HG03135 (cell line): ENCODE data around the gene ARL8B.
"Not testable (repeated sequence)": the region's sequence is repeated elsewhere in the genome, so short reads cannot be mapped to it uniquely, and the experiment has no call there.

Experiments
- ATAC-seq: cut with Tn5 transposase; IDR thresholded peaks from one replicate; pipeline ENCODE4 v1.9.1; 2021; ENCODE audit warnings: mild to moderate bottlenecking, moderate library complexity; ENCODE audit not compliant: unreplicated experiment

The ARL8B gene

DNA sequence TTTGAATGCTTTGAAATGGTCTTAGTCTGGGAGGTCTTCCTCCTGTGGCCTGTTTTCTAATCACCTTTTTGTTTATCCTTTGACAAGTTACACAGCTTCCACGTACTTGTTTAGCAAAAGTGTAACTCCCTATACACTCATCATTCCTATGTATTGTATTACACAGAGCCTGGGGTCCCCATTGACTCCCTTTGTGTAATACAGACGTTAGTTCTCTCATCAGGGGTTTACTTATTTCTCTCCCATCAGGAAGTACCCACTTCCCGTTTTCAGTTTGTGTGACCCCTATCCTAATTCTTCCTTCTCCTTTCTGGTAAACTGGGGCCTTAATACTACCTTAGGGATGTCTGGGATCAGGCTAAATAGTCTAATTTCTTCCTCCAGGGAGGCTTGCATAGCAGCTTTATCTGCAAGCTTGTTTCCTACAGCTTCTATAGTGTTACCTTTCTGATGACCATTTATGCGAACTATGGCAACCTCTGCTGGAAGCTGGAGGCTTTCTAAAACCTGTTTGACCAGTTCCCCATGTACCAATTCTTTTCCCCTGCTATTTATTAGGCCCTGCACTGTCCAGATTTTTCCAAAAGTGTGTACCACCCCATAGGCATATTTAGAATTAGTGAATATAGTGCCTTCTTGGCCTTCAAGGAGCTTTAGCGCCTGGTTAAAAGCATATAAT is 22.4 kb downstream of the ARL8B start:
- ATAC-seq = no peak

DNA sequence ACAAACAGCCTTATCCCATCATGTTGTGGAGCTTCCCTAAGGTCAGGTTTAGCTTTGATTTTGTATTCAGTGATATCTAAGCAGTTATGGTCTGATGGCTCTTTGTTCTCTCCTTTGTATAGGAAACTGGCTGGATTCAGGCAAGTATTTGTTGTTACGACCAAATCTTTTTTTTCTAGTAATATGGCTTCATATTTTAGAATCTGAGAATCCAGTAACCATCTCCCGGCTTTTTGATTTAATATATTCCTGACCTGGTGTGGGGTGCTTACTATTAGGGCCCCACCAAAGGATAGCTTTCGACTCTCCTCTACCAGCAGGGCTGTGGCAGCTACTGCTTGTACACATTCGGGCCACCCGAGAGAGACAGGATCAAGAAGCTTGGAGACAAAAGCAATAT is 23.0 kb downstream of the ARL8B start:
- ATAC-seq = no peak

DNA sequence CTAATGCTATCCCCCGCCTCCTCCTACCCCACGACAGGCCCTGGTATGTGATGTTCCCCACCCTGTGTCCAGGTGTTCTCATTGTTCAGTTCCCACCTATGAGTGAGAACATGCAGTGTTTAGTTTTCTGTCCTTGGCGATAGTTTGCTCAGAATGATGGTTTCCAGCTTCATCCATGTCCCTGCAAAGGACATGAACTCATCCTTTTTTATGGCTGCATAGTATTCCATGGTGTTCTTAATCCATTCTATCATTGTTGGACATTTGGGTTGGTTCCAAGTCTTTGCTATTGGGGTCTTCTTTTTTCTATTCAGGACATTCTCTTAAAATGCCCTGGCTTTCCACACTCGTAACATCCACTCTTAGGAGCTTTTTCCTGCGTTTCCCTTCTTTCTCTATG is 25.1 kb downstream of the ARL8B start:
- not testable (repeated sequence) for ATAC-seq

DNA sequence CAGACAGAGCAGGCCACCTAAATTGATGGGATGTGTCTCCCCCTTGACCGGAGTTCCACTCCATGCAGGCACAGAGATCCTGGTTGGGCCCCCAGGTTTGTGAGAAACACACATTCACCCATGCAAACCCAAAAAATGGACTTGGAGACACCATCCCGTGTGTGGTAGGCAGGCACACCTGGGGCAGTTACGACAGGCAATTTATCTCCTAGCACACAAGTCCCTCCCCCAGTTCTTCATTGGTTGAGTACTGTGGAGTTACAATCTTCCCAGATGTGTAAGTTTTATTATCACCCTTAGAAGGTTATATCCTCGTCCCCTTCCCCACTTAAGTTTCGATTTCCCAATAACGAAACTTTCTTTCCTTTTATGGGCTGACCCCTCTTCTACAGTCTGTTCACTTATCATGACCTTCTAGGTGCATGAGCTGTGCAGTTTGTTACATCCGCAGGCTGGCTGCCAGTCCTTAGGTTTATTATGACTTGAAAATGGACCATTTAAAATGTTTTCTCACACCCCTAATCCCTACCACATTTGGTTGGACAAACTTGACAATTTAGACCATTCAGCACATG is 27.3 kb downstream of the ARL8B start:
- no peak for ATAC-seq

DNA sequence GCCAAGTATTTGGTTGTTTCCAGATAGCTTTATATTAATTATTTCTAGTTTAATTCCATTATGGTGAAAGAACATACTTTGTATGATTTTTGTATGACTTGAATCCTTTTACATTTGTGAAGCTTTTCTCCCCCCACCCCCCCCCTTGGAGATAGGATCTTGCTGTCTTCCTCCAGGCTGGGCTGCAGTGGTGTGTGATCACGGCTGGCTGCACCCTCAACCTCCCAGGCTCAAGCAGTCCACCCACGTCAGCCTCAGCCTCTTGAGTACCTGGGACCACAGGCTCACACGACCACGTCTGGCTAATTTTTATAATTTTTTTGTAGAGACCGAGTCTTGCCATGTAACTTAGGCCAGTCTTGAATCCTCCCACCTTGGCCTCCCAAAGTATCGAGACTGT is 29.5 kb downstream of the ARL8B start:
- ATAC-seq = no peak

DNA sequence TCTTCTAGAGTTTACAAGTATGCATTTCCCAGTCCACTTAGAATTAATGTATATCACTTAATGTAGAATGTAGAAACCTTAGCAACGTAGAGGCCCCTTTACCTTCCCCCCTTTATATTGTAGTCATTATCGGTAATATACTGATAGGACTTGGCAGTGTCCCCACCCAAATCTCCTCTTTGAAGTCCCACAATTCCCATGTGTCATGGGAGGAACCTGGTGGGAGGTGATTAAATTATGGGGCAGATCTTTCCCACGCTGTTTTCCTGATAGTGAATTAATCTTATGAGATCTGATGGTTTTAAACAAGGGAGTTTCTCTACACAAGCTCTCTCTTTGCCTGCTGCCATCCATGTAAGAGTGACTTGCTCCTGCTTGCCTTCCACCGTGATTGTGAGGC is 31.0 kb downstream of the ARL8B start:
- no peak for ATAC-seq

DNA sequence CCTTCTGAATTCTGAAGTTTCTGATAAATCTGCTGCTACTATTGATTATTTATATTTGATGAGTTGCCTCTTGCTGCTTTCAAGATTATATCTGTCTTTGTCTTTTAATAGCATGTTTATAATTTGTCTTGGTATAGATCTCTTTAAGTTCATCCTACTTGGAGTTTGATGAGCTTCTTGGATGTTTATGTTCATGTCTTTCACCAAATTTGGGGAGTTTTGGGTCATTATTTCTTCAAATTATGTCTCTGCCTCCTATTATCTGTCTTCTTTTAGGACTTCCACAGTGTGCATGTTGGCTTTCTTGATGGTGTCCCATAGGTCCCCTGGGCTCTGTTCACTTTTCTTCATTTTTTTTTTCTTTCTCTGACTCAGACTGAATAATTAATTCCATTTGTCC is 33.1 kb downstream of the ARL8B start:
- no peak for ATAC-seq

DNA sequence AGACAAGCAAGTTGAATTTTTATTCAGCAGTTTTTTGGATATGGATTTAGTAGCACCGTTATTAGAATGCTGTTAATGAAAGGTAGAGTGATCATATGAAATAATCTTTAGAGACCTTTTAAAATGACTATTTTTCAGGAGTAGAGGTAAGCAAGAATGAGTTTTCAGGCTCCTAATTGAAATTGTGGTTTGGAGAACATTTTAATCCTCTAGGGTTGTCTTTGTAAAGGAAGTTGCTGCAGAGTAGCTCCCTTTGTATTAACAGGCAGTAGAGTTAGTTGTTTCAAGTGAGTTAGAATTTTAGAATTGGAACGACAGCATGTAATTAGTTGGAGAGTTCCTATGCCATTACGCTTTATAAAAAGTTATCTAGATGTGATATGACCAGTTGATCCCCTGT is 38.2 kb downstream of the ARL8B start:
- ATAC-seq = no peak

DNA sequence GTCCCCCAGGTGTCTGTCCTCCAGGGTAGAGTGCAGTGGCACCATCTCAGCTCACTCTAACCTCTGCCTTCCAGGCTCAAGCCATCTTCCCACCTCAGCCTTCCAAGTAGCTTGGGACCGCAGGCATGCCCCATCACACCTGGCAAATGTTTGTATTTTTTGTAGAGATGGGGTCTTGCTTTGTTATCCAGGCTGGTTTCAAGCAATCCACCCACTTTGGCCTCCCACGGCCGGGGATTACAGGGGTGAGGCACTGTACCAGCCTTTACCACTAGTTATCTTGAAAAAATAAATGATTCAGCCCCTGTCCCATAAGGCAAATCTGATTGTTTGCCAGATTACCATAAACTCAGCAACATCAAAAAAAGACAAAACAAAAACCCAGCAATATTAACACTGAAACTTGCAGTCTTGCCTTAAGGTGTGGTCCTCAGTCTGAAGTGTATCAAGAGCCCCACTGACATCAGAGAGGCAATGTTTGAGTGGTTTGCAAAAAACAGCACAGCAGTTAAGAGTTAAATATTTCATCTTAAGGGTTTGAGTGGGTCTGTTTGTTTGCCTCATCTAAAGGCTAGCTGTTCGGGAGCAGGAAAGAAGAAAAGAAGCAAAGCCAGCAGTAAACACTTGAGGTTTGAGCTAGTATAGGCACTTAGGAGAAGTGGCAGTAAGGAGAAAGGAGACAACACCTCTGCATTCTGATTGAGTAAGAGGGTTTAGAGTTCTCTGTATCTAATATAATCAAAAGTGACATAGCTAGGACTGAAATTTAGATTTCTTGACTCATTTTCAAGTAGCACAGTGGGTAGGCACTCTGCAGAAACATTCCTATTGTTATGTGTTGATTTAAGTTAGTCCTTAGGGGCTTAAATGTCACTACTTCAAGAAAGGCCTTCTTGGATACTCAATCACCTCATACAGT is 39.1 kb downstream of the ARL8B start:
- no peak for ATAC-seq

DNA sequence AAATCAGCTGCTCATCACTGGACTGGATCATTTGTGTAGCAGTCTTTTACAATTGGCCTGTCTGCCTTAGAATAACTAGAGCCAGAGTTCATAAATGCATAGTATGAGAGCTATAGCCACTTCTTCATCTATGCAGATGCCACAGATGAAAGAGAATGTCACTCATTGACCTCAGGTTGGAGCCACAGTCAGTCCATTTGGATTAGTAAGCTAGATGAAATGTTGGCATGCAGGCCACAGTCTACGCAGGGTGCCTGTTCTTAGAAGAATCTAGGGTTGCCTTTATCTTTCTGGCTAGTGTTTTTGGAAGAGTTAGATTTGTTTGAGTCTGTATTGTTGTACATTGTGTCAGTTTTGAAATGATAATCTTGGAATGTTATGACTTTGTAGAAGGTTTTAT is 40.0 kb downstream of the ARL8B start:
- no peak for ATAC-seq

DNA sequence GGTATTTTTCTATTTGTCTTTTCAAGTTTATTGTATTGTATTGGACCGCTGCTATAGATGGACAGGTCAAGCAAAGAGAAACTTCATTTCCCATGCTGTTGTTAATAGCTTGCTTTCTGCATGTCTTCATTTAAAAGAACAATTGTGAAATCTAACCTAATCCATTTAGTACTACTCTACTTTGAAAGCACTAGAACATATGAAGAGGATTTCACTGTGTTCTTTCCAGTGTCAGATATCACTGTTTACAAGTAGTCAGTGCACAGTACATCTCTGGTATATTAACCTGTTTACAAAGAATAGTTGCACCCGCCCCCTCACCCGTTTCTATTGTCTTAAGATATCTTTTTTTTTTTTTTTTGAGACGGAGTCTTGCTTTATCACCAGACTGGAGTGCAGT is 43.6 kb downstream of the ARL8B start:
- no peak for ATAC-seq

DNA sequence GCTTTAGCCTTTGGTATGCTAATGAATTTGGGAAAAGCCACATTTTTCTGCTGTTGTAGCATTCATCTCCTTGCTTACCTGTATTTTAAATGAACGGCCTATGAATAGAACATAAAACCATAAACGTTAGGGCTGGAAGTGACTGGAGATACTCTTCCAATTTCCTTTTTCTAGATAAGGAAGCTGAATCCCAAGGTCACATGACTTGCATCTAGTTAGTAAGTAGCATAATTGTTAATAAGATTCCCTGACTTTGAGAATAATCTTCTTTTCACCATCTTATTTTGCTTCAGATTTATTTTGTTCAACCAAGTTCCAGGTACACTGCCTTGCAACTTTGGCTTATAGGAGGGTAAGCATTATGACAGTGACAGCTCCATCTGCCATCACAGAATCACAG is 44.8 kb downstream of the ARL8B start:
- ATAC-seq = no peak

DNA sequence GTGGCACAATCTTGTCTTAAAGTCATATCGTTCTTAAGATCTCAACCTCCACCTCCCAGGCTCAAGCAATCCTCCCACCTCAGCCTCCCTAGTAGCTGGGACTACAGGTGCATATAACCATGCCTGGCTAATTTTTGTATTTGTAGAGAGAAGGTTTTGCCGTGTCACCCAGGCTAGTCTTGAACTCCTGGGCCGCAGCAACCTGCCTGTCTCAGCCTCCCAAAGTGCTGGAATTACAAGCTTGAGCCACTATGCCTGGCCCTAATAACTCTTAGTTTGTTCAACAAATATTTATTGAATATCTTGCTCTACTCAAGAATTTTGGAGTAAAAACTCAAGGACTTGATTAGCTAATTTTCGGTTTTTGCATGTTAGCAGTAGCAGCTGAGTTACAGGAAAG is 46.0 kb downstream of the ARL8B start:
- ATAC-seq = no peak

DNA sequence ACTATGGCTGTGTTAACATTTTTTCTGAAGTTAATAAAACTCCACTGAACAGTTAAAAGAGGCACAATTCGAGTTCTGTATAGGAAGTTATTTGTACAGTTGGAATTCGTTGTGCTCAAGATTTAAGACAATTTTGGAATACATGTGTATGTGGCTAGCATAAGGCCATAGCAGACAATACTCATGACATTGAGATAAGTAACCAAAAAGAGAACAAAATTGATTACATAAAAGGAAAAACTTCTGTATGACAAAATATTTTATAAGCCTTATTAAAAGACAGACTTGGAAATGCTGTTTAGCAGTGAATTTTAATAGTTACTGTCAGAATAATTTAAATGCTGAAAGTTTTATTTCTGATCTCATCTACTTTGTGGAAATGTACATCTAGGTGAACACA is 47.7 kb downstream of the ARL8B start:
- ATAC-seq = no peak

DNA sequence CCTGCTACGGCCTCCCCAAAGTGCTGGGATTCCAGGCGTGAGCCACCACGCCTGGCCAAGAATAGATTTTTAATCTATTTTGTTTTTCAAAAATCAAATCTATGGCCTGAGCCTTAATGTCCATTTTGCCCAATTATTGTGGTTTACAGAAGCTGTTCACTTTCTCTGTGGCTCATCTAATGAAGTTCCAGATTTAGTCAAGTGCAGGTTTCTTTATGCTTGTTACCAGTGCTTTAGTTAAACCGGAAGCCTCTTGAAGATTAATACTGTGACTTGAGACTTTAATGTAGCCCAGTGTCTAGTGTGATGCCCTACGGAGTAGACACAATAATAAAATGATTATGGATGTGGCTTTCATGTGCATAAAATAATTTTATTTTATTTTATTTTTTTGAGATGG is 48.9 kb downstream of the ARL8B start:
- no peak for ATAC-seq

DNA sequence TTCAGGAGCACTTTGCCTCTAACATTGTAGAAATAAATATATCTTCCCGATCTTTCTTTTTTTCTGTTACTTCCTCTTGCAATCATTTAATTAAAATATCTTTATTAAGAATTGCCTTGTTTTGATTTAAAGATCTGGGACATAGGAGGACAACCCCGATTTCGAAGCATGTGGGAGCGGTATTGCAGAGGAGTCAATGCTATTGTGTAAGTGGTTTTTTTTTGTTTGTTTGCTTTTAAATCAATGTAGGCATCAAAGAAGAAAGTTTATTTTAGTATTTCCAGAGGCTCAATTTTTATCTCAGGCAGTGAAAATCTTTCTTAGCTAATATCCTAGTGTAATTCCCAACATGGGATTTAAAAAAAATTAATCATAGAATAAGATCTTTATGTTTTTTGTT is 49.9 kb downstream of the ARL8B start:
- ATAC-seq = no peak

DNA sequence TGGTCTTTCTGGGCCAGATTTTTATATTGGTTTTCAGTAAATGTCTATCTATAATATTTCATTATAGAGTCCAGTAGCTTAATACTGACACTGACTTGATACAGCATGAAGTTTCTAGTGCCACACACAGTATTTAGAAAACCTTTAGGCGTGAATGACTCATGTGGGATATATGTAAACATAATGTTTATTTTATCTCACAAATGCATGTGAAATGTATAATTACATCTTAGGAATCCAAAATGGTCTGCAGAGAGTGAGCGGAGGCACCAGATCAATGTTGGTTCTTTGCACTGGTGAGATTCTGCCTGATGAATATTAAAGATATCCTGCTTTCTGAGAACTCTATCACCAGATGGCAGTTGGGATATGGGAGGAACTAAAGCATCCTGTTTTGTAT is 56.9 kb downstream of the ARL8B start:
- not testable (repeated sequence) for ATAC-seq

DNA sequence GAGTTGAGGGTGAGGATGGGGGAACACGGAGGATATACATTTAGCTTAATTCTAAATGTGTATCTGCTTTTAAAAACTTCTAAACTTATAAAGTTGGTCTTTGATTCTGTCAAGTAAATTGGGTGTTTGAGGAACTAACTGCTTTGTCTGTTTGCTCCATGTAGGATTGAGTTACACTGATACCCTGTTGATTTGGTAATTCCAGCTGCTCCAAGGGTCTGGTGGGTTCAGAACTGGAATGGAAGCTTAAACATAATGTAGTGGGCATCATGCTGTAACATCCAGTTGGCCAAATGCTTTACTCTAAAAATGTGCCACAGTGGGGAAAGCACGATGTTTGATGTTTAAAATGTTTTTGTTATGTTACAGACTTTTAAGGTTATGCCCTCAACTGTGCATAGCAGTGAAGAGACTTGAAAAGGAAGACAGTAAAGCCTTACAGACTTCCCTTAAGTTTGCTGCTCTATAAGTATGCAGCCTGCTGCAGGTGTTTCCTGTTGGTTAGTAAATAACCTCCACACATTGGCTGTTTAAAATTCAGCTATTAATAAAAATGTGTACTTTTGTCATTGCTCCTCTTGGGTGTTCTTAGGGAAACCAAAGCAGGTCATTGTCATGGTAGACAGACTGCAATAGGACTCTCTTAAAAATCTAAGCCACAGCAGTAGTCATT is 59.5 kb downstream of the ARL8B start:
- ATAC-seq = peak; percentile 68

DNA sequence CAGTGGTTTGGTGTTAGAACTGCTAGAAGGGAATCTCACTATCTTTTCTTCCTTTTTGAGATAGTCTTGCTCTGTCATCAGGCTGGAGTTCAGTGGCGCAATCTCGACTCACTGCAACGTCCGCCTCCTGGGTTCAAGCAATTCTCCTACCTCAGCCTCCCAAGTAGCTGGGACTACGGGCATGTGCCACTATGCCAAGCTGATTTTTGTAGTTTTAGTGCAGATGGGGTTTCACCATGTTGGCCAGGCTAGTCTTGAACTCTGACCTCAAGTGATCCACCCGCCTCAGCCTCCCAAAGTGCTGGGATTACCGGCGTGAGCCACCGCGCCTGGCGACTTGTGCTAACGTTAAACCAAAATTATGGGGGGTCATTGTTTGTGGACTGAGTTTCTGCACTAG is 61.6 kb downstream of the ARL8B start:
- not testable (repeated sequence) for ATAC-seq

DNA sequence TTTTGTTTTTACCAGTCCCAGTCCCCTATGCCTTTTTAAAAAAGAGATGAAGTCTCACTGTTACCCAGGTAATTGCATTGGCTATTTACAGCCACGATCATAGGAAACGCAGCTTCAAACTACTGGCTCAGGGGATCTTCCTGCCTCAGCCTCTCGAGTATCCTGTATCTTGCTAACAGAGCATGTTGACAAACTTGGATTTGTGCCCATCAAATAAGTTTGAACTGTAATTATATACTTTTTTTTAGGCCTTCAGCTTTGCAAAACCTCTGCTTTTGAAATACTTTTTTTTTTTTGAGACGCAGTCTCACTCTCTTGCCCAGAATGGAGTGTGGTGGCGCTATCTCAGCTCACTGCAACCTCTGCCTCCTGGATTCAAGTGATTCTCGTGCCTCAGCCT is 62.4 kb downstream of the ARL8B start:
- no peak for ATAC-seq

DNA sequence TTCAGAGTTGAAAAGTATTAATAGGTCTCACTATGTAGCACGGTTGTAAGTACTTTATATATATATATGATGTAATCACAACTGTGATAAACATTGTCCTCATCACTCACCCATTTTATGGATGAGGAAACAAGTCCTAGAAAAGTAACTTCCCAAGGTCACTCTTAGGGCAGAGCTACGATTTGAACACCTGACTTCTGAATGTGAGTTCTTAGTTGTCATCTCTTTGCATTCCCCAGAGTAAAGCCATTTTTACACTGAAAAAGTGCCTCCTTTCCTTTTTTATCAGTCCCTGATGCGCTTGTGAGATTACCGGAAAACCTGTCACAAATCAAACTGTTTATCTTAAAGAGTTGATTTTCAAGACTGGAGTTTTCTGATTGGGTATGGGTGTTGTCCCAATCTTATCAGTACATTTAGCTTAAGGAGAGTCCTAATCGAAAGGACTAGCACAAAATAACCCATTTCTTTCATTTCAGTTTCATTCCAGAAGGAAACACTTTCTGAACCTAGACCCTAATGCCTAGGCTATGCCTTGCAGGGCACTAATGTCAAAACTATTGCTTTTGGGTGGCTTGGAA is 63.1 kb downstream of the ARL8B start:
- ATAC-seq = no peak
